Parathyroid adenoma (tissue), 2 donors: Measurements from ENCODE around the gene CHST9.

Experiments
- H2AFZ ChIP-seq: fragments of 300-600 bp; sonication (generic); one replicate; pipeline ENCODE4 v1.7.0; 2017; ENCODE audit warnings: antibody characterized with exemption, mild to moderate bottlenecking
- H3K27ac ChIP-seq: fragments of 300-600 bp; sonication (generic); one replicate; pipeline ENCODE4 v1.7.0; 2017
- H3K27me3 ChIP-seq: fragments of 300-600 bp; sonication (generic); one replicate; pipeline ENCODE4 v1.7.0; 2017; ENCODE audit warnings: low read length; ENCODE audit not compliant: control insufficient read depth, insufficient read depth
- H3K36me3 ChIP-seq: fragments of 300-600 bp; sonication (generic); one replicate; pipeline ENCODE4 v1.7.0; 2017; ENCODE audit warnings: low read length; ENCODE audit not compliant: control insufficient read depth, insufficient read depth
- H3K4me1 ChIP-seq: fragments of 300-600 bp; sonication (generic); one replicate; pipeline ENCODE4 v1.7.0; 2017; ENCODE audit warnings: control low read depth
- H3K4me2 ChIP-seq: fragments of 300-600 bp; sonication (generic); one replicate; pipeline ENCODE4 v1.7.0; 2017; ENCODE audit warnings: low read length
- H3K4me3 ChIP-seq: fragments of 300-600 bp; sonication (generic); one replicate; pipeline ENCODE4 v1.7.0; 2017; ENCODE audit warnings: low read depth, low read length
- H3K79me2 ChIP-seq: fragments of 300-600 bp; sonication (generic); one replicate; pipeline ENCODE4 v1.7.0; 2017; ENCODE audit warnings: control low read depth
- H3K9ac ChIP-seq: fragments of 300-600 bp; sonication (generic); one replicate; pipeline ENCODE4 v1.7.0; 2017; ENCODE audit warnings: mild to moderate bottlenecking
- H3K9me3 ChIP-seq: fragments of 300-600 bp; sonication (generic); one replicate; pipeline ENCODE4 v1.7.0; 2017; ENCODE audit warnings: low read length; ENCODE audit not compliant: control insufficient read depth
- TF ChIP-seq, protein P1 (sequence below): fragments of 300-600 bp; sonication (generic); IDR thresholded peaks from one replicate; pipeline ENCODE4 v1.7.0; 2017; ENCODE audit warnings: antibody characterized with exemption, mild to moderate bottlenecking
- donor health status: primary hyperparathyroidism.

CHST9 gene

DNA sequence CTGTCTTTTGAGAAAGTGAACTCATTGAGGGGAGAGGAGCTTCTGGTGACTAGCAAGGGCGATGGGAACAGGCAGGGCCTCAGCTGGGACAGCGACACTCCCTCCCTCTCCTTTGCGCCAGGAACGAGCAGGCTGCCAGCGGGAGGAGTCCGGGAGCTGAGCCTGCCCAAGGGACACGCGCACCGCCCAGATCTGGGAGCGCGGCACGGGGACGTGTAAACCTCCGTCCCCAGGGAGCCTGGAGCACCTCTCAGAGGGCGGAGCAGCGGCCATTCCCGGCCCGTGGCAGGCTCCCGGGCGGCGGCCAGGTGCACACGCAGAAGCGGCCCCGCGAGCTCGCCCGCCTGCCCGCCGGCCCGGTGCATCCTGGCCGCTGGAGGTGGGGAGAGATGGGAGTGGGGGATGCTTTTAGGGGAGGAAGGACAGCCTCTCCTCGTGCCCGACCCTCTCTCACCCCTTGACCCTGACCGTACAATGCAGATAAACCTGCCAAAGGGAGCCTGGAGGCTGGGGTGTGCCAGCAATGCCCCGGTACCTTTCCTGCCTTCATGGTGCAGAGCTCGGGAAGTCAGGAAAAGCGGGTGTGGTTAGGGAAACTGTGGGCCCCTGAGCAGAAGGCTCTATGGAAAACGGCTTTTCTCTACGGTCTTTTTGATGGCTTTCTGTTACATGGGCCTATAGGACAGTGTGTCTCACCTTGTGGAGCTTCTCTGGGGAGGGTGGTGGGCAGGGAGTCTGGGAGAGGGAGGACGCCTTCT, 321.8 kb downstream of the CHST9 start:
- no peaks in the 10 kb centered on the region for H3K27me3 ChIP-seq
- peak overlapping the region; percentile 76 for H3K27ac ChIP-seq
- H3K4me1 ChIP-seq = peaks cover 13% of the 10 kb centered on the region
- no peak overlapping the region for H3K9ac ChIP-seq
- H2AFZ ChIP-seq = peak overlapping the region; percentile 86
- H3K36me3 ChIP-seq = no peaks in the 10 kb centered on the region
- H3K9me3 ChIP-seq = no peaks in the 10 kb centered on the region
- H3K4me3 ChIP-seq = peak overlapping the region; percentile 43
- H3K4me2 ChIP-seq = peak overlapping the region; percentile 78
- no peaks in the 10 kb centered on the region for H3K79me2 ChIP-seq
- TF ChIP-seq, protein P1, sequence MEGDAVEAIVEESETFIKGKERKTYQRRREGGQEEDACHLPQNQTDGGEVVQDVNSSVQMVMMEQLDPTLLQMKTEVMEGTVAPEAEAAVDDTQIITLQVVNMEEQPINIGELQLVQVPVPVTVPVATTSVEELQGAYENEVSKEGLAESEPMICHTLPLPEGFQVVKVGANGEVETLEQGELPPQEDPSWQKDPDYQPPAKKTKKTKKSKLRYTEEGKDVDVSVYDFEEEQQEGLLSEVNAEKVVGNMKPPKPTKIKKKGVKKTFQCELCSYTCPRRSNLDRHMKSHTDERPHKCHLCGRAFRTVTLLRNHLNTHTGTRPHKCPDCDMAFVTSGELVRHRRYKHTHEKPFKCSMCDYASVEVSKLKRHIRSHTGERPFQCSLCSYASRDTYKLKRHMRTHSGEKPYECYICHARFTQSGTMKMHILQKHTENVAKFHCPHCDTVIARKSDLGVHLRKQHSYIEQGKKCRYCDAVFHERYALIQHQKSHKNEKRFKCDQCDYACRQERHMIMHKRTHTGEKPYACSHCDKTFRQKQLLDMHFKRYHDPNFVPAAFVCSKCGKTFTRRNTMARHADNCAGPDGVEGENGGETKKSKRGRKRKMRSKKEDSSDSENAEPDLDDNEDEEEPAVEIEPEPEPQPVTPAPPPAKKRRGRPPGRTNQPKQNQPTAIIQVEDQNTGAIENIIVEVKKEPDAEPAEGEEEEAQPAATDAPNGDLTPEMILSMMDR = peak; percentile 13

DNA sequence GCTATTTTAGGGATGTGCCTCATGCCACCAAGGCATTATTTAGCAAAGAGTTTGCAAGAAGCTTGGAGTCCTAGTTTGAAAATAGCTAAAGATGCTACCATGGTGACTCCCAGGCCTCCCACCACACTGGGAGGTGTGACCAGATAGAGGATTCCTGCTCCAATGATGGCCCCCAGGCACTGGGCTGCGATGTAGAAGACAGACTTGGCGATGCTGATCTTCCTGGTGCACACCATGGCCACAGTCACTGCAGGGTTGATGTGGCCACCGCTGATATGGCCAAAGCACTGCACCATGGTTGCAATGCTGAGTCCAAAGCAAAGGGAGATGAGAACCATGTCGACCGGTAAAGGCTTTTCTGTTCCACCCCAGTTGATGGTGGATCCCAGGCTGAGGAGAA, 323.0 kb downstream of the CHST9 start:
- H3K9me3 ChIP-seq = no peaks in the 10 kb centered on the region
- H3K9ac ChIP-seq = no peak overlapping the region
- no peaks in the 10 kb centered on the region for H3K36me3 ChIP-seq
- peaks cover 13% of the 10 kb centered on the region for H3K4me1 ChIP-seq
- H2AFZ ChIP-seq = no peak overlapping the region
- H3K4me2 ChIP-seq = no peak overlapping the region
- H3K79me2 ChIP-seq = no peaks in the 10 kb centered on the region
- no peaks in the 10 kb centered on the region for H3K27me3 ChIP-seq
- H3K27ac ChIP-seq = no peak overlapping the region
- no peak overlapping the region for H3K4me3 ChIP-seq
- TF ChIP-seq, protein P1 = no peak
